ENCODE measurements around the gene NDUFAF5. TPM values are rescaled to one million over a fixed set of nuclear protein-coding genes. Genes with fewer than 3 reads are reported as not detected.

Gene NDUFAF5
- total and polyA plus RNA-seq, 7 donors: 28.2 to 49.7 (median 39.7) TPM

- TF ChIP-seq CTCF (IDR thresholded peaks at IDR 0.05): no peak
Observed at GRCh38 chr20:13765299-13765698, 19.5 kb upstream of the NDUFAF5 start.

GRCh38 chr20:13765868-13766416 is 18.9 kb upstream of the NDUFAF5 start:
- TF ChIP-seq CTCF (IDR thresholded peaks at IDR 0.05): no peak
- Histone ChIP-seq H3K4me3 (no peak overlapping the region), H3K4me1 (no peaks in the 10 kb centered on the region), H3K9me3 (peaks cover 8% of the 10 kb centered on the region), H3K36me3 (ENCODE audit: insufficient read depth in 1 of 2, low read depth in 1 of 2) (peaks cover 5 to 88% of the 10 kb centered on the region in 2 donors), H3K27ac (no peak overlapping the region), H3K27me3 (ENCODE audit: insufficient read depth in 3 of 3, low read length in 2 of 3) (no peaks in the 10 kb centered on the region)
- intact Hi-C loops (cut with DNase I): loop anchor here in 1 of 2 donors (10.0 kb wide), 1 partner anchor 51 kb away; no protein-coding TSS in a partner anchor
- no peak for ATAC-seq
- WGBS, 3 donors: 100% methylated on average over 1 of the region's 1 CpG
- no peak for DNase-seq

More at GRCh38 chr20:13765299-13765698, 19.5 kb upstream of the NDUFAF5 start:
- DNase-seq (no peak), ATAC-seq (no peak)
- no peaks in the 10 kb centered on the region for H3K4me1 ChIP-seq
- H3K36me3 ChIP-seq (ENCODE audit: insufficient read depth in 1 of 2, low read depth in 1 of 2): peaks cover 5 to 81% of the 10 kb centered on the region in 2 donors
- H3K27me3 ChIP-seq (ENCODE audit: insufficient read depth in 3 of 3, low read length in 2 of 3): no peaks in the 10 kb centered on the region
- no peak overlapping the region for H3K4me3 ChIP-seq
- H3K27ac ChIP-seq: no peak overlapping the region
- H3K9me3 ChIP-seq: peaks cover 8% of the 10 kb centered on the region
- intact Hi-C loops (cut with DNase I): loop anchor here in 1 of 2 donors (10.0 kb wide), 1 partner anchor 50 kb away; no protein-coding TSS in a partner anchor

- Histone ChIP-seq H3K36me3 (ENCODE audit: insufficient read depth in 1 of 2, low read depth in 1 of 2) (peaks cover 5 to 95% of the 10 kb centered on the region in 2 donors), H3K4me3 (no peak overlapping the region), H3K27me3 (ENCODE audit: insufficient read depth in 3 of 3, low read length in 2 of 3) (no peaks in the 10 kb centered on the region), H3K27ac (no peak overlapping the region), H3K4me1 (no peaks in the 10 kb centered on the region), H3K9me3 (peaks cover 8% of the 10 kb centered on the region)
- DNase-seq: no peak
- WGBS, 3 donors: 85 to 94% (median 87%) methylated on average over 5 of the region's 5 CpGs
- no peak for ATAC-seq
- intact Hi-C loops (cut with DNase I): loop anchor here in 1 of 2 donors (5.0 to 10.0 kb wide), 3 partner anchors 135 to 653 kb away; partner anchors contain the start of gene TASP1
- TF ChIP-seq CTCF (IDR thresholded peaks at IDR 0.05): no peak
Observed at GRCh38 chr20:13770141-13770540, 14.7 kb upstream of the NDUFAF5 start.

GRCh38 chr20:13771853-13772453 is 12.9 kb upstream of the NDUFAF5 start:
- Histone ChIP-seq H3K4me3 (no peak overlapping the region), H3K36me3 (ENCODE audit: insufficient read depth in 1 of 2, low read depth in 1 of 2) (peaks cover 8 to 95% of the 10 kb centered on the region in 2 donors), H3K27me3 (ENCODE audit: insufficient read depth in 3 of 3, low read length in 2 of 3) (no peaks in the 10 kb centered on the region), H3K4me1 (peaks cover 4% of the 10 kb centered on the region), H3K9me3 (no peaks in the 10 kb centered on the region), H3K27ac (no peak overlapping the region)
- peak; percentile 59 for TF ChIP-seq CTCF (IDR thresholded peaks at IDR 0.05)
- 57 to 73% (median 67%) methylated on average over 4 of the region's 4 CpGs for WGBS, 3 donors
- intact Hi-C loops (cut with DNase I): loop anchor here in 1 of 2 donors (5.0 to 10.0 kb wide), 3 partner anchors 137 to 655 kb away; partner anchors contain the start of gene TASP1
- no peak for DNase-seq
- peak in 1 of 4 donors; percentile 65 for ATAC-seq

All from psoas muscle (tissue), 8 donors.